GM23338 (cell line): ENCODE results near the gene PARP8. TPM values are rescaled to one million over a fixed set of nuclear protein-coding genes. Genes with fewer than 3 reads are reported as not detected.

Experiments
- ATAC-seq: fragments of 200-7000 bp; cut with Tn5 transposase; 3 replicates; pipeline ENCODE4 v1.9.1; 2020
- DNase-seq: peaks from one replicate; pipeline ENCODE4 v3.0.0-alpha.2; 2015; ENCODE audit warnings: low spot score
- H2AFZ ChIP-seq: fragments of 200-600 bp; sonication (generic); 2 replicates; pipeline ENCODE4 v1.8.0; 2016; ENCODE audit warnings: antibody characterized with exemption, mild to moderate bottlenecking, moderate library complexity
- H3F3A ChIP-seq: fragments of 200-600 bp; sonication (generic); replicated peaks from 2 replicates; pipeline ENCODE4 v1.8.0; 2017; ENCODE audit warnings: antibody characterized with exemption, mixed run types, low read depth
- H3K27ac ChIP-seq: fragments of 200-600 bp; sonication (generic); 2 replicates; pipeline ENCODE4 v1.6.1; 2016; ENCODE audit warnings: low read depth
- H3K27me3 ChIP-seq: fragments of 200-600 bp; sonication (generic); 2 replicates; pipeline ENCODE4 v1.8.0; 2016; ENCODE audit warnings: mild to moderate bottlenecking, mixed run types, moderate library complexity; ENCODE audit not compliant: insufficient read depth
- H3K36me3 ChIP-seq: fragments of 200-600 bp; sonication (generic); 2 replicates; pipeline ENCODE4 v1.8.0; 2016; ENCODE audit warnings: mild to moderate bottlenecking; ENCODE audit not compliant: insufficient read depth
- H3K4me1 ChIP-seq: fragments of 200-600 bp; sonication (generic); 2 replicates; pipeline ENCODE4 v1.8.0; 2016; ENCODE audit warnings: mild to moderate bottlenecking, moderate library complexity; ENCODE audit not compliant: insufficient read depth
- H3K4me2 ChIP-seq: fragments of 200-600 bp; sonication (generic); 2 replicates; pipeline ENCODE4 v1.7.1; 2017; ENCODE audit warnings: mixed run types
- H3K4me3 ChIP-seq: fragments of 200-600 bp; sonication (generic); 2 replicates; pipeline ENCODE4 v1.6.1; 2016; ENCODE audit warnings: mixed run types
- H3K79me2 ChIP-seq: fragments of 200-600 bp; sonication (generic); replicated peaks from 2 replicates; pipeline ENCODE4 v1.8.0; 2017; ENCODE audit warnings: mild to moderate bottlenecking; ENCODE audit not compliant: insufficient read depth
- H3K9me2 ChIP-seq: fragments of 200-600 bp; sonication (generic); 2 replicates; pipeline ENCODE4 v1.8.0; 2017; ENCODE audit not compliant: insufficient read depth
- H4K20me1 ChIP-seq: fragments of 200-600 bp; sonication (generic); replicated peaks from 2 replicates; pipeline ENCODE4 v1.8.0; 2017; ENCODE audit warnings: mild to moderate bottlenecking; ENCODE audit not compliant: insufficient read depth
- H3K27ac Mint-ChIP-seq: 2 replicates; pipeline ENCODE4 v1.8.0; 2020; ENCODE audit warnings: inconsistent platforms, mild to moderate bottlenecking, moderate library complexity, mixed read lengths
- H3K27me3 Mint-ChIP-seq: 3 replicates; pipeline ENCODE4 v1.8.0; 2022; ENCODE audit warnings: low read depth, mild to moderate bottlenecking, moderate library complexity, mixed read lengths, inconsistent platforms; ENCODE audit not compliant: insufficient read depth, poor library complexity
- H3K36me3 Mint-ChIP-seq: 3 replicates; pipeline ENCODE4 v1.8.0; 2021; ENCODE audit warnings: low read depth, mild to moderate bottlenecking, inconsistent platforms, moderate library complexity, mixed read lengths
- H3K4me1 Mint-ChIP-seq: 3 replicates; pipeline ENCODE4 v1.8.0; 2020; ENCODE audit warnings: mild to moderate bottlenecking, inconsistent platforms, mixed read lengths
- H3K4me3 Mint-ChIP-seq: 3 replicates; pipeline ENCODE4 v1.8.0; 2021; ENCODE audit warnings: moderate library complexity, mild to moderate bottlenecking, inconsistent platforms, mixed read lengths
- H3K9me3 Mint-ChIP-seq: 3 replicates; pipeline ENCODE4 v1.8.0; 2020; ENCODE audit warnings: moderate library complexity, mild to moderate bottlenecking, inconsistent platforms, mixed read lengths
- CREB1 ChIP-seq: fragments of 250-450 bp; sonication (Bioruptor Pico); IDR thresholded peaks from 2 replicates; pipeline ENCODE4 v1.5.0; 2020; ENCODE audit warnings: low read depth, mild to moderate bottlenecking, moderate library complexity
- EZH2 ChIP-seq: fragments of 200-600 bp; sonication (generic); IDR thresholded peaks from one replicate; pipeline ENCODE4 v1.8.0; 2017; ENCODE audit warnings: antibody characterized with exemption, mild to moderate bottlenecking, low read depth; ENCODE audit not compliant: unreplicated experiment
- EZH2phosphoT487 ChIP-seq: fragments of 200-600 bp; sonication (generic); IDR thresholded peaks from one replicate; pipeline ENCODE4 v1.8.1; 2018; ENCODE audit warnings: antibody characterized with exemption; ENCODE audit not compliant: unreplicated experiment
- JUNB ChIP-seq: IDR thresholded peaks from one replicate; pipeline ENCODE4 v1.6.1; 2016; ENCODE audit warnings: antibody characterized with exemption; ENCODE audit not compliant: unreplicated experiment
- NANOG ChIP-seq: IDR thresholded peaks from 2 replicates; pipeline ENCODE4 v1.6.1; 2016; ENCODE audit warnings: antibody characterized with exemption, borderline replicate concordance
- POLR2AphosphoS5 ChIP-seq: IDR thresholded peaks from 2 replicates; pipeline ENCODE4 v1.6.1; 2016; ENCODE audit warnings: antibody characterized with exemption, low read depth
- STAT1 ChIP-seq: IDR thresholded peaks from one replicate; pipeline ENCODE4 v1.6.1; 2016; ENCODE audit warnings: antibody characterized with exemption; ENCODE audit not compliant: unreplicated experiment
- ZNF114 ChIP-seq: fragments of 250-450 bp; sonication (Bioruptor Pico); IDR thresholded peaks from 2 replicates; pipeline ENCODE4 v1.5.0; 2020; ENCODE audit warnings: mild to moderate bottlenecking, moderate library complexity
- ZNF331 ChIP-seq: fragments of 250-450 bp; sonication (Bioruptor Pico); IDR thresholded peaks from 2 replicates; pipeline ENCODE4 v1.5.0; 2020; ENCODE audit warnings: low read depth, mild to moderate bottlenecking, moderate library complexity
- polyA plus RNA-seq: library from polyadenylated mRNA; unstranded; fragments of >200 nt; fragmentation: Nextera tagmentation; extraction: Ambion mirVana; gene quantifications from 2 replicates; pipeline ENCODE4 v1.2.1, GENCODE V29; 2016
- total RNA-seq: library from RNA; depleted of rRNA; stranded (reverse); fragments of >200 nt; shearing (Covaris generic); gene quantifications from 2 replicates; pipeline ENCODE4 v1.2.3, GENCODE V29; 2014
- TF ChIP-seq, protein P1 (sequence below): IDR thresholded peaks from 2 replicates; pipeline ENCODE4 v1.6.1; 2016; ENCODE audit warnings: antibody characterized with exemption
- TF ChIP-seq, protein P2 (sequence below), 2 experiments: fragments of 200-600 bp in 1 of 2; sonication (generic) in 1 of 2; conservative IDR thresholded peaks; 2 replicates each; pipeline versions ENCODE4 v1.5.1 to v1.6.1; 2016 to 2017; ENCODE audit warnings: antibody characterized with exemption in 2 of 2, low read depth in 2 of 2, mild to moderate bottlenecking in 2 of 2, moderate library complexity in 1 of 2

Gene PARP8
- total and polyA plus RNA-seq, 2 experiments from 2014 or later: 13.0 to 25.0 TPM

DNA sequence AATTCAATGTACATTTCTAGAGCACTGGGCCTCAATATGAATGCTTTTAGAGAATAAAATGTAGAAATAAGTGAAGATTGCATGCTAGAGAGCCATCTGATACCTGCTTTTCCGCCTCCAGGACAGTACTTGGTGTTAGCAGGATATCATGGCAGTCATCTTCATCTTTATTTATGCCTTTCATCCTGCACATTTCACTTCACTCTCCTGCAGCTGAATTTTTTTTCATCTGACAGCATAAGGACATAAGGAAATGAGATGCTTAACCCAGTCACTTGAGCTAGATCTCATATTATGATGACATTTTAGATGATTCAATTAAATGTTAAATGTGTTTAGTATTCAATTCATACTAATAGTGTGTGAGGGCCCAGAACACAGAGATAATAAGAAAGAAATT lies 162.6 kb downstream of the PARP8 start:
- Mint-ChIP-seq H3K4me3 (no peak overlapping the region), H3K4me1 (no peaks in the 10 kb centered on the region), H3K27ac (no peak overlapping the region), H3K36me3 (peaks cover 18% of the 10 kb centered on the region; the same call in 2 of the 3 replicates), H3K27me3 (no peaks in the 10 kb centered on the region), H3K9me3 (no peaks in the 10 kb centered on the region)
- H3K36me3 ChIP-seq: peaks cover 5% of the 10 kb centered on the region; the same call in 1 of the 2 replicates
- H4K20me1 ChIP-seq: no peaks in the 10 kb centered on the region
- H3K79me2 ChIP-seq: no peaks in the 10 kb centered on the region
- H3K4me2 ChIP-seq: no peak overlapping the region
- no peak overlapping the region for H2AFZ ChIP-seq
- TF ChIP-seq, protein P1, sequence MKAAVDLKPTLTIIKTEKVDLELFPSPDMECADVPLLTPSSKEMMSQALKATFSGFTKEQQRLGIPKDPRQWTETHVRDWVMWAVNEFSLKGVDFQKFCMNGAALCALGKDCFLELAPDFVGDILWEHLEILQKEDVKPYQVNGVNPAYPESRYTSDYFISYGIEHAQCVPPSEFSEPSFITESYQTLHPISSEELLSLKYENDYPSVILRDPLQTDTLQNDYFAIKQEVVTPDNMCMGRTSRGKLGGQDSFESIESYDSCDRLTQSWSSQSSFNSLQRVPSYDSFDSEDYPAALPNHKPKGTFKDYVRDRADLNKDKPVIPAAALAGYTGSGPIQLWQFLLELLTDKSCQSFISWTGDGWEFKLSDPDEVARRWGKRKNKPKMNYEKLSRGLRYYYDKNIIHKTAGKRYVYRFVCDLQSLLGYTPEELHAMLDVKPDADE: no peak
- TF ChIP-seq CREB1: no peak
- TF ChIP-seq EZH2: no peak
- no peak overlapping the region for H3K27ac ChIP-seq
- no peaks in the 10 kb centered on the region for H3K27me3 ChIP-seq
- H3K9me2 ChIP-seq: no peaks in the 10 kb centered on the region
- H3F3A ChIP-seq: no peaks in the 10 kb centered on the region
- DNase-seq: no peak
- ATAC-seq: no peak
- H3K4me1 ChIP-seq: no peaks in the 10 kb centered on the region
- H3K4me3 ChIP-seq: no peak overlapping the region

DNA sequence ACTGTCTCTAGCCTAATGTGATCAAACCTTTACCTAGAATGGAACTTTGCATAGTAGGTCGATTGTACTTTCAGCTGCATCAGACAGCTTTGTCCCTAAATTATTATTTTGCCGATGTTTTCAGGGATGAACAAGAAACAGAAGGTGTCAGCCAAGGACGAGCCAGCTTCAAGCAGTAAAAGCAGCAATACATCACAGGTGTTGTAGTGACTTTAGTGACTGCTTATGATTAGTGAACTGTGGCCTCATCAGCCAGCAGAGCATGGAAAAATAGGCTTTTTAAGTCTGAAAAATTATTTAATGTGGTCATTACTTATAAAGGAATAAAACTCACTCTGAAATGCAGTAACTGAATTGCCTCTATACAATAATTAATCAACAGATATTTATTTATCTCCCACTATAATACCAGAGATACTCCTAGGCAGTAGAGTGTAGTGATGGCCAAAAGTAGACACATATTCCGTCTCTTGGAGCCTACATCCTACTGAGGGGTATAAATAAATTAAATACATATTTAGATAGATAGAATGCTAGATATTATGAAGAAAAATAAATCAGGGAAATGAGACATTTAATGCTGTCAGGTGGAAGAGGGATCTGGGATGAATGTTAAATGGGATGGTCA lies 166.3 kb downstream of the PARP8 start:
- no peak overlapping the region for H3K4me3 ChIP-seq
- H3K27ac Mint-ChIP-seq: no peak overlapping the region
- H3K36me3 ChIP-seq: peaks cover 5% of the 10 kb centered on the region; the same call in 1 of the 2 replicates
- no peaks in the 10 kb centered on the region for H3K79me2 ChIP-seq
- H3F3A ChIP-seq: no peaks in the 10 kb centered on the region
- H3K27me3 Mint-ChIP-seq: no peaks in the 10 kb centered on the region
- H3K9me3 Mint-ChIP-seq: no peaks in the 10 kb centered on the region
- H3K27ac ChIP-seq: no peak overlapping the region
- no peak overlapping the region for H3K4me2 ChIP-seq
- no peaks in the 10 kb centered on the region for H4K20me1 ChIP-seq
- H3K27me3 ChIP-seq: no peaks in the 10 kb centered on the region
- H2AFZ ChIP-seq: no peak overlapping the region
- no peak for ATAC-seq
- peaks cover 24% of the 10 kb centered on the region; the same call in 2 of the 3 replicates for H3K36me3 Mint-ChIP-seq
- no peaks in the 10 kb centered on the region for H3K4me1 ChIP-seq
- no peak for DNase-seq
- H3K9me2 ChIP-seq: no peaks in the 10 kb centered on the region
- no peak overlapping the region for H3K4me3 Mint-ChIP-seq
- H3K4me1 Mint-ChIP-seq: no peaks in the 10 kb centered on the region; the same call in 2 of the 3 replicates
- no peak for TF ChIP-seq EZH2phosphoT487
- no peak for TF ChIP-seq NANOG
- TF ChIP-seq, protein P1: no peak
- TF ChIP-seq ZNF114 (CRISPR knock-in tag): no peak
- TF ChIP-seq POLR2AphosphoS5: no peak
- TF ChIP-seq, protein P2, sequence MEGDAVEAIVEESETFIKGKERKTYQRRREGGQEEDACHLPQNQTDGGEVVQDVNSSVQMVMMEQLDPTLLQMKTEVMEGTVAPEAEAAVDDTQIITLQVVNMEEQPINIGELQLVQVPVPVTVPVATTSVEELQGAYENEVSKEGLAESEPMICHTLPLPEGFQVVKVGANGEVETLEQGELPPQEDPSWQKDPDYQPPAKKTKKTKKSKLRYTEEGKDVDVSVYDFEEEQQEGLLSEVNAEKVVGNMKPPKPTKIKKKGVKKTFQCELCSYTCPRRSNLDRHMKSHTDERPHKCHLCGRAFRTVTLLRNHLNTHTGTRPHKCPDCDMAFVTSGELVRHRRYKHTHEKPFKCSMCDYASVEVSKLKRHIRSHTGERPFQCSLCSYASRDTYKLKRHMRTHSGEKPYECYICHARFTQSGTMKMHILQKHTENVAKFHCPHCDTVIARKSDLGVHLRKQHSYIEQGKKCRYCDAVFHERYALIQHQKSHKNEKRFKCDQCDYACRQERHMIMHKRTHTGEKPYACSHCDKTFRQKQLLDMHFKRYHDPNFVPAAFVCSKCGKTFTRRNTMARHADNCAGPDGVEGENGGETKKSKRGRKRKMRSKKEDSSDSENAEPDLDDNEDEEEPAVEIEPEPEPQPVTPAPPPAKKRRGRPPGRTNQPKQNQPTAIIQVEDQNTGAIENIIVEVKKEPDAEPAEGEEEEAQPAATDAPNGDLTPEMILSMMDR (conservative IDR thresholded peaks at IDR 0.05; ENCODE audit: low read depth in 2 of 2): no peak
- no peak for TF ChIP-seq ZNF331
- no peak for TF ChIP-seq CREB1
- TF ChIP-seq JUNB: no peak
- TF ChIP-seq EZH2: no peak
- no peak for TF ChIP-seq STAT1
